ENCODE data around the gene HDAC4. TPM values are rescaled to one million over a fixed set of nuclear protein-coding genes. Genes with fewer than 3 reads are reported as not detected.

HDAC4 gene
- total and polyA plus RNA-seq, 2 of the 8 experiments (the other 6 are each of a cell fraction or from before 2014, with no cell fraction given): 15.4 to 31.5 TPM

DNA sequence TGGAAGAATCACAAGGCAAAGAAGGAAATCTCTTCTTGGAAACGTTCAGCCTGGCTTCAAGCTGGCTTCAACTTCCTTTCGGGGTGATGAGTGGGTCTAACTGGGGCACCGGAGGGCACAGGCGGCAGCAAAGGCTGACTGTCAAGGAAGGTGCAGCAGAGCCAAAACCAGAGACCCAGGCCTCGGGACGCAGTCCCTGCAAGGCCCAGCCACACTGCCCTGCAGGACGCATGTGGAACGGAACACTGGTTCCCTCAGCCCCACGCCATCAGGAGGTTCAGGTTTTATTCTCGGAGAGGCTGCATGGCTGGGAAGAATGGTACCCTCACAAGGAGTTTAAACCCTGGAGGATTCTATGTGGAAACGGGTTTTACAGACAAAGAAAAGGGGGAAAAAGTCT is 165.5 kb downstream of the HDAC4 start (continued):
- TF ChIP-seq, protein P1, sequence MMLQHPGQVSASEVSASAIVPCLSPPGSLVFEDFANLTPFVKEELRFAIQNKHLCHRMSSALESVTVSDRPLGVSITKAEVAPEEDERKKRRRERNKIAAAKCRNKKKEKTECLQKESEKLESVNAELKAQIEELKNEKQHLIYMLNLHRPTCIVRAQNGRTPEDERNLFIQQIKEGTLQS (IDR thresholded peaks at IDR 0.05; ENCODE audit: insufficient read depth, low read depth, low read length): no peak
- TF ChIP-seq GABPA (IDR thresholded peaks at IDR 0.05; ENCODE audit: borderline replicate concordance, insufficient read depth, low read length) (no peak), TBP (IDR thresholded peaks at IDR 0.05; ENCODE audit: low read depth, low read length) (no peak)

Measured in H1 (cell line).